B cell (primary cell): ENCODE measurements around the gene TAF5L. TPM values are rescaled to one million over a fixed set of nuclear protein-coding genes. Genes with fewer than 3 reads are reported as not detected.

ENCODE experiments used
- ATAC-seq: fragments of 200-7000 bp; cut with Tn5 transposase; one replicate; pipeline ENCODE4 v1.10.0; 2021; ENCODE audit warnings: low read depth, mild to moderate bottlenecking, moderate number of reproducible peaks, moderate library complexity
- CTCF ChIA-PET: fragments of 350-600 bp; sonication (Branson Sonifier 250); formaldehyde crosslinking; loops from one replicate; lab custom pipeline; 2021; ENCODE audit warnings: antibody characterized with exemption, inconsistent platforms; lab: Charles Lee
- POLR2A ChIA-PET: fragments of 350-600 bp; sonication (Branson Sonifier 250); formaldehyde crosslinking; loops from one replicate; lab custom pipeline; 2021; ENCODE audit warnings: antibody characterized with exemption; lab: Charles Lee
- DNase-seq: peaks from one replicate; pipeline ENCODE4 v3.0.0; 2013
- H2AFZ ChIP-seq: 2 replicates; pipeline ENCODE4 v1.6.1; 2012; ENCODE audit warnings: mild to moderate bottlenecking, low read depth, low read length; ENCODE audit not compliant: insufficient read depth, poor library complexity, severe bottlenecking
- H3K27ac ChIP-seq, 2 donors: 1 replicate in 1 of 2; 2 replicates in 1 of 2; pipeline ENCODE4 v1.5.1; 2012 to 2013; ENCODE audit warnings: low read length in 2 of 2, mild to moderate bottlenecking in 2 of 2, moderate library complexity in 1 of 2
- H3K27me3 ChIP-seq, 4 experiments: fragments of 200-600 bp in 1 of 4; sonication (generic) in 1 of 4; replicated peaks in 1 of 4; 1 replicate in 2 of 4; 2 replicates in 2 of 4; pipeline versions ENCODE4 v1.6.1 to v1.7.0; 2013 to 2016; ENCODE audit warnings: low read length in 3 of 4, mild to moderate bottlenecking in 2 of 4, mixed read lengths in 1 of 4, moderate library complexity in 1 of 4; ENCODE audit not compliant: insufficient read depth in 4 of 4, control insufficient read depth in 3 of 4; ENCODE audit errors: control extremely low read depth in 1 of 4
- H3K36me3 ChIP-seq, 2 experiments: replicated peaks in 1 of 2; 1 replicate in 1 of 2; 2 replicates in 1 of 2; pipeline versions ENCODE4 v1.6.1 to v1.7.1; 2013; ENCODE audit warnings: low read length in 1 of 2; ENCODE audit not compliant: insufficient read depth in 2 of 2, control insufficient read depth in 1 of 2; ENCODE audit errors: control extremely low read depth in 1 of 2, extremely low read depth in 1 of 2
- H3K4me1 ChIP-seq, 2 donors: fragments of 200-600 bp in 1 of 2; sonication (generic) in 1 of 2; 1 replicate in 1 of 2; 2 replicates in 1 of 2; pipeline versions ENCODE4 v1.5.1 to v1.6.1; 2013 to 2017; ENCODE audit warnings: low read length in 2 of 2; ENCODE audit not compliant: control insufficient read depth in 2 of 2, insufficient read depth in 2 of 2
- H3K4me2 ChIP-seq: replicated peaks from 2 replicates; pipeline ENCODE3; 2012; ENCODE audit warnings: mild to moderate bottlenecking, low read depth, low read length; ENCODE audit not compliant: poor library complexity, severe bottlenecking
- H3K4me3 ChIP-seq, 5 experiments: fragments of 200-600 bp in 1 of 5; sonication (generic) in 1 of 5; 1 replicate in 3 of 5; 2 replicates in 2 of 5; pipeline versions ENCODE4 v1.5.1 to v1.7.0; 2011 to 2016; ENCODE audit warnings: low read length in 4 of 5, mild to moderate bottlenecking in 4 of 5, low read depth in 2 of 5, control low read depth in 1 of 5, moderate library complexity in 1 of 5; ENCODE audit not compliant: insufficient read depth in 1 of 5; ENCODE audit errors: control extremely low read depth in 1 of 5, extremely low read depth in 1 of 5
- H3K79me2 ChIP-seq: fragments of 200-600 bp; sonication (generic); one replicate; pipeline ENCODE4 v1.6.0; 2016; ENCODE audit warnings: low read length; ENCODE audit not compliant: control insufficient read depth, insufficient read depth
- H3K9ac ChIP-seq: fragments of 200-600 bp; sonication (generic); 2 replicates; pipeline ENCODE4 v1.6.1; 2017; ENCODE audit warnings: mild to moderate bottlenecking, low read length, moderate library complexity
- H3K9me3 ChIP-seq, 3 donors: one replicate each; pipeline versions ENCODE4 v1.6.1 to v1.7.1; 2013; ENCODE audit warnings: low read length in 2 of 3; ENCODE audit not compliant: control insufficient read depth in 2 of 3, insufficient read depth in 1 of 3; ENCODE audit errors: control extremely low read depth in 1 of 3
- H4K20me1 ChIP-seq: 2 replicates; pipeline ENCODE4 v1.6.0; 2012; ENCODE audit warnings: mild to moderate bottlenecking, low read length; ENCODE audit not compliant: insufficient read depth, control insufficient read depth, poor library complexity, severe bottlenecking
- H3K27ac Mint-ChIP-seq: one replicate; pipeline ENCODE4 v1.8.0; 2021; ENCODE audit warnings: mixed read lengths
- H3K27me3 Mint-ChIP-seq: one replicate; pipeline ENCODE4 v1.8.0; 2021; ENCODE audit warnings: mixed read lengths
- H3K4me1 Mint-ChIP-seq: one replicate; pipeline ENCODE4 v1.8.0; 2021; ENCODE audit warnings: mixed read lengths
- H3K4me3 Mint-ChIP-seq: one replicate; pipeline ENCODE4 v1.8.0; 2021; ENCODE audit warnings: mixed read lengths
- H3K9me3 Mint-ChIP-seq: one replicate; pipeline ENCODE4 v1.8.0; 2022; ENCODE audit warnings: mixed read lengths; ENCODE audit not compliant: insufficient read depth
- EZH2 ChIP-seq: IDR thresholded peaks from 2 replicates; pipeline ENCODE4 v1.6.1; 2012; ENCODE audit warnings: borderline replicate concordance, low read depth, mild to moderate bottlenecking, moderate library complexity, low read length; ENCODE audit not compliant: insufficient read depth, poor library complexity, severe bottlenecking
- WGBS: methylation state at CpG from one replicate; pipeline ENCODE4 v1.1.5; 2013; ENCODE audit warnings: missing lambda C conversion rate; ENCODE audit not compliant: insufficient coverage; 5-methylcytosine and 5-hydroxymethylcytosine counted together
- intact Hi-C: fragments of 100-400 bp; cut with micrococcal nuclease; formaldehyde crosslinking; loops from one replicate; pipeline ENCODE4 v1.10.0; 2022
- polyA plus RNA-seq: library from polyadenylated mRNA; depleted of rRNA; stranded (reverse); fragments of >200 nt; gene quantifications from 2 replicates; pipeline ENCODE4 v1.2.3, GENCODE V29; 2012
- total RNA-seq, 2 donors: library from RNA; stranded (reverse); fragments of 120-200 nt in 1 of 2; gene quantifications; 1 replicate in 1 of 2; 2 replicates in 1 of 2; pipeline versions ENCODE4 v1.2.3 to v1.2.4, GENCODE V29; 2013 to 2022
- TF ChIP-seq, protein P1 (sequence below): fragments of 200-600 bp; IDR thresholded peaks from one replicate; pipeline ENCODE4 v1.8.0; 2022; ENCODE audit warnings: antibody characterized with exemption, mild to moderate bottlenecking

TAF5L gene
- total and polyA plus RNA-seq, 2 donors (not counting 1 experiment from before 2014, with no cell fraction given), result 15.7 to 24.0 TPM

- no peak for ATAC-seq
- WGBS, result 83% methylated on average over 1 of the region's 2 CpGs
Observed at GRCh38 chr1:229607370-229607769, 18.6 kb downstream of the TAF5L start.

GRCh38 chr1:229603371-229604005, 22.4 kb downstream of the TAF5L start:
- H3K4me1 Mint-ChIP-seq, result no peaks in the 10 kb centered on the region
- H3K36me3 ChIP-seq, result peaks cover 18 to 52% of the 10 kb centered on the region in 2 experiments
- POLR2A ChIA-PET, result no interaction called here

More at GRCh38 chr1:229607370-229607769, 18.6 kb downstream of the TAF5L start:
- Histone ChIP-seq H3K79me2 (peaks cover 2% of the 10 kb centered on the region), H3K27me3 (no peaks in the 10 kb centered on the region), H3K27ac (no peak overlapping the region), H3K4me1 (no peaks in the 10 kb centered on the region), H3K9ac (no peak overlapping the region), H3K9me3 (no peaks in the 10 kb centered on the region), H3K4me3 (no peak overlapping the region), H2AFZ (no peak overlapping the region), H4K20me1 (no peaks in the 10 kb centered on the region), H3K4me2 (no peak overlapping the region), H3K36me3 (peaks cover 14 to 60% of the 10 kb centered on the region in 2 experiments)
- intact Hi-C loops, result no loop called here
- Mint-ChIP-seq H3K9me3 (no peaks in the 10 kb centered on the region), H3K4me1 (no peaks in the 10 kb centered on the region), H3K27ac (no peak overlapping the region), H3K27me3 (no peaks in the 10 kb centered on the region), H3K4me3 (no peak overlapping the region)
- DNase-seq, result no peak
- CTCF ChIA-PET, result no interaction called here
- POLR2A ChIA-PET, result no interaction called here
- no peak for TF ChIP-seq EZH2
- TF ChIP-seq, protein P1, sequence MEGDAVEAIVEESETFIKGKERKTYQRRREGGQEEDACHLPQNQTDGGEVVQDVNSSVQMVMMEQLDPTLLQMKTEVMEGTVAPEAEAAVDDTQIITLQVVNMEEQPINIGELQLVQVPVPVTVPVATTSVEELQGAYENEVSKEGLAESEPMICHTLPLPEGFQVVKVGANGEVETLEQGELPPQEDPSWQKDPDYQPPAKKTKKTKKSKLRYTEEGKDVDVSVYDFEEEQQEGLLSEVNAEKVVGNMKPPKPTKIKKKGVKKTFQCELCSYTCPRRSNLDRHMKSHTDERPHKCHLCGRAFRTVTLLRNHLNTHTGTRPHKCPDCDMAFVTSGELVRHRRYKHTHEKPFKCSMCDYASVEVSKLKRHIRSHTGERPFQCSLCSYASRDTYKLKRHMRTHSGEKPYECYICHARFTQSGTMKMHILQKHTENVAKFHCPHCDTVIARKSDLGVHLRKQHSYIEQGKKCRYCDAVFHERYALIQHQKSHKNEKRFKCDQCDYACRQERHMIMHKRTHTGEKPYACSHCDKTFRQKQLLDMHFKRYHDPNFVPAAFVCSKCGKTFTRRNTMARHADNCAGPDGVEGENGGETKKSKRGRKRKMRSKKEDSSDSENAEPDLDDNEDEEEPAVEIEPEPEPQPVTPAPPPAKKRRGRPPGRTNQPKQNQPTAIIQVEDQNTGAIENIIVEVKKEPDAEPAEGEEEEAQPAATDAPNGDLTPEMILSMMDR, result no peak

More at GRCh38 chr1:229603371-229604005, 22.4 kb downstream of the TAF5L start:
- no peaks in the 10 kb centered on the region for H3K27me3 ChIP-seq
- TF ChIP-seq, protein P1, result no peak
- no peak for TF ChIP-seq EZH2
- Mint-ChIP-seq H3K9me3 (no peaks in the 10 kb centered on the region), H3K4me3 (no peak overlapping the region), H3K27ac (no peak overlapping the region), H3K27me3 (no peaks in the 10 kb centered on the region)
- no peaks in the 10 kb centered on the region for H4K20me1 ChIP-seq
- no peak overlapping the region for H3K4me3 ChIP-seq
- no peak overlapping the region for H3K27ac ChIP-seq
- H3K4me1 ChIP-seq, result no peaks in the 10 kb centered on the region
- DNase-seq (no peak), ATAC-seq (no peak)
- intact Hi-C loops, result no loop called here
- no peak overlapping the region for H3K9ac ChIP-seq
- no peaks in the 10 kb centered on the region for H3K9me3 ChIP-seq
- 100% methylated on average over 3 of the region's 7 CpGs for WGBS
- CTCF ChIA-PET, result no interaction called here
- H3K79me2 ChIP-seq, result peaks cover 5% of the 10 kb centered on the region
- no peak overlapping the region for H2AFZ ChIP-seq
- no peak overlapping the region for H3K4me2 ChIP-seq
